Mucosa of stomach (tissue), 1 donor: ENCODE measurements around the gene CD24.

ENCODE experiments used
- H3K27me3 ChIP-seq: one replicate; pipeline ENCODE4 v1.7.0; 2013; ENCODE audit warnings: mild to moderate bottlenecking, low read length; ENCODE audit not compliant: control insufficient read depth, insufficient read depth
- H3K36me3 ChIP-seq: one replicate; pipeline ENCODE4 v1.7.0; 2013; ENCODE audit warnings: low read length; ENCODE audit not compliant: control insufficient read depth, insufficient read depth
- H3K4me1 ChIP-seq: one replicate; pipeline ENCODE4 v1.7.0; 2013; ENCODE audit warnings: mild to moderate bottlenecking, low read length; ENCODE audit not compliant: control insufficient read depth, insufficient read depth
- H3K4me3 ChIP-seq: one replicate; pipeline ENCODE4 v1.7.0; 2013; ENCODE audit warnings: low read length
- H3K9ac ChIP-seq: one replicate; pipeline ENCODE4 v1.7.0; 2013; ENCODE audit warnings: mild to moderate bottlenecking, low read length, moderate library complexity
- H3K9me3 ChIP-seq: one replicate; pipeline ENCODE4 v1.7.0; 2013; ENCODE audit warnings: mild to moderate bottlenecking, low read length, moderate library complexity; ENCODE audit not compliant: control insufficient read depth
- donor health status: Pancreatic carcinoma.

The CD24 gene

DNA sequence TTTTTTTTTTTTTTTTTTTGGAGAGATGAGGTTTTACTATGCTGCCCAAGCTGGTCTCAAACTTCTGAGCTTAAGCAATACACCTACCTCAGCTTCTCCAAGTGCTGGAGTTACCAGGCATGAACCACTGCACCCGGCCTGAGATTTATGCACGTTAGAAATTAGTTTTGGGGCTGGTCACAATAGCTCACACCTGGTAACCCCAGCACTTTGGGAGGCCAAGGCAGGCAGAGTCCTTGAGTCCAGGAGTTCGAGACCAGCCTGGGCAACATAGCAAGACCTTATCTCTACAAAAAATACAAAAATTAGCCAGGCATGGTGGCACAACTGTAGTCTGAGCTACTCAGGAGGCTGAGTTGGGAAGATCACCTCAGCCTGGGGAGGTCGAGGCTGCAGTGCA, 51.9 kb downstream of the CD24 start:
- H3K36me3 ChIP-seq, result no peaks in the 10 kb centered on the region
- H3K9ac ChIP-seq, result no peak overlapping the region
- H3K9me3 ChIP-seq, result no peaks in the 10 kb centered on the region
- H3K4me1 ChIP-seq, result peaks cover 7% of the 10 kb centered on the region
- no peak overlapping the region for H3K4me3 ChIP-seq
- H3K27me3 ChIP-seq, result no peaks in the 10 kb centered on the region
